Neural cell (in vitro differentiated cells): Measurements from ENCODE around the gene TTLL5. TPM values are rescaled to one million over a fixed set of nuclear protein-coding genes. Genes with fewer than 3 reads are reported as not detected.

ENCODE experiments used
- H2AFZ ChIP-seq: fragments of 200-600, 300-800 bp; sonication (generic), shearing (Covaris generic); 2 replicates; pipeline ENCODE4 v1.6.0; 2014; ENCODE audit warnings: low read depth, mild to moderate bottlenecking, antibody characterized with exemption, low read length, moderate library complexity
- H3F3A ChIP-seq: fragments of 200-600 bp; shearing (Covaris generic); 2 replicates; pipeline ENCODE4 v1.6.1; 2016; ENCODE audit warnings: mild to moderate bottlenecking, moderate library complexity, mixed read lengths, antibody characterized with exemption, low read length; ENCODE audit not compliant: insufficient read depth, poor library complexity, severe bottlenecking
- H3K27ac ChIP-seq: fragments of 200-600, 300-800 bp; sonication (generic), shearing (Covaris generic); 2 replicates; pipeline ENCODE4 v1.5.1; 2014; ENCODE audit warnings: mild to moderate bottlenecking, low read length, moderate library complexity
- H3K27me3 ChIP-seq: fragments of 300-800, 200-600 bp; sonication (generic), shearing (Covaris generic); 2 replicates; pipeline ENCODE4 v1.6.0; 2014; ENCODE audit warnings: mild to moderate bottlenecking, low read depth, low read length, moderate library complexity; ENCODE audit not compliant: insufficient read depth
- H3K36me3 ChIP-seq: fragments of 300-800, 200-600 bp; sonication (generic), shearing (Covaris generic); 2 replicates; pipeline ENCODE4 v1.5.1; 2014; ENCODE audit warnings: mild to moderate bottlenecking, antibody characterized with exemption, low read length, moderate library complexity; ENCODE audit not compliant: insufficient read depth
- H3K4me2 ChIP-seq: fragments of 300-800, 200-600 bp; sonication (generic), shearing (Covaris generic); 2 replicates; pipeline ENCODE4 v1.6.0; 2014; ENCODE audit warnings: mild to moderate bottlenecking, low read length
- H3K4me3 ChIP-seq: fragments of 300-800, 200-600 bp; sonication (generic), shearing (Covaris generic); 2 replicates; pipeline ENCODE4 v1.5.1; 2014; ENCODE audit warnings: mild to moderate bottlenecking, low read length, moderate library complexity
- H3K79me2 ChIP-seq: fragments of 200-600 bp; shearing (Covaris generic); replicated peaks from 2 replicates; pipeline ENCODE4 v1.6.0; 2014; ENCODE audit warnings: mild to moderate bottlenecking, low read length, moderate library complexity; ENCODE audit not compliant: insufficient read depth
- H3K9ac ChIP-seq: fragments of 300-800, 200-600 bp; sonication (generic), shearing (Covaris generic); 2 replicates; pipeline ENCODE4 v1.6.1; 2016; ENCODE audit warnings: mild to moderate bottlenecking, low read length, mixed read lengths
- H3K9me2 ChIP-seq: fragments of 200-600 bp; shearing (Covaris generic); 2 replicates; pipeline ENCODE4 v1.6.1; 2016; ENCODE audit warnings: mild to moderate bottlenecking, low read length, mixed read lengths; ENCODE audit not compliant: insufficient read depth
- H3K9me3 ChIP-seq: fragments of 200-600, 300-800 bp; sonication (generic), shearing (Covaris generic); 2 replicates; pipeline ENCODE4 v1.6.1; 2016; ENCODE audit warnings: mild to moderate bottlenecking, mixed run types, low read length, moderate library complexity, mixed read lengths
- H4K20me1 ChIP-seq: fragments of 200-600 bp; shearing (Covaris generic); 2 replicates; pipeline ENCODE4 v1.6.1; 2016; ENCODE audit warnings: mild to moderate bottlenecking, mixed run types; ENCODE audit not compliant: insufficient read depth
- EP300 ChIP-seq: fragments of 450-650 bp; conservative IDR thresholded peaks from 2 replicates; pipeline ENCODE4 v1.6.1; 2014; ENCODE audit warnings: antibody characterized with exemption, mild to moderate bottlenecking, moderate library complexity; ENCODE audit not compliant: poor library complexity, severe bottlenecking
- EZH2 ChIP-seq: fragments of 200-600, 300-800 bp; shearing (Covaris generic), sonication (generic); IDR thresholded peaks from 2 replicates; pipeline ENCODE4 v1.6.1; 2014; ENCODE audit warnings: antibody characterized with exemption, low read length, borderline replicate concordance, mild to moderate bottlenecking; ENCODE audit not compliant: insufficient read depth, poor library complexity, severe bottlenecking
- MXI1 ChIP-seq: fragments of 450-650 bp; conservative IDR thresholded peaks from 2 replicates; pipeline ENCODE4 v1.6.1; 2014; ENCODE audit warnings: antibody characterized with exemption, mild to moderate bottlenecking; ENCODE audit not compliant: poor library complexity, severe bottlenecking
- POLR2AphosphoS5 ChIP-seq: IDR thresholded peaks from 2 replicates; pipeline ENCODE4 v1.6.1; 2012
- RAD21 ChIP-seq: fragments of 450-650 bp; conservative IDR thresholded peaks from 2 replicates; pipeline ENCODE4 v1.6.1; 2014; ENCODE audit warnings: antibody characterized with exemption, mild to moderate bottlenecking, moderate library complexity
- SMC3 ChIP-seq: fragments of 450-650 bp; conservative IDR thresholded peaks from 2 replicates; pipeline ENCODE4 v1.6.1; 2014; ENCODE audit warnings: antibody characterized with exemption, mild to moderate bottlenecking, moderate library complexity; ENCODE audit not compliant: poor library complexity
- TAF1 ChIP-seq: IDR thresholded peaks from 2 replicates; pipeline ENCODE4 v1.6.1; 2012; ENCODE audit warnings: low read depth
- polyA plus RNA-seq: library from polyadenylated mRNA; depleted of rRNA; stranded (reverse); fragments of >200 nt; gene quantifications from 2 replicates; pipeline ENCODE4 v1.2.3, GENCODE V29; 2014
- TF ChIP-seq, protein P1 (sequence below): fragments of 450-650 bp; IDR thresholded peaks from 2 replicates; pipeline ENCODE4 v1.5.1; 2014; ENCODE audit warnings: antibody characterized with exemption, mild to moderate bottlenecking, moderate library complexity; ENCODE audit not compliant: poor library complexity, severe bottlenecking
- TF ChIP-seq, protein P2 (sequence below): IDR thresholded peaks from 2 replicates; pipeline ENCODE4 v1.6.1; 2012; ENCODE audit warnings: borderline replicate concordance

The TTLL5 gene
- polyA plus RNA-seq, 1 donor from 2014 or later = 8.2 TPM

DNA sequence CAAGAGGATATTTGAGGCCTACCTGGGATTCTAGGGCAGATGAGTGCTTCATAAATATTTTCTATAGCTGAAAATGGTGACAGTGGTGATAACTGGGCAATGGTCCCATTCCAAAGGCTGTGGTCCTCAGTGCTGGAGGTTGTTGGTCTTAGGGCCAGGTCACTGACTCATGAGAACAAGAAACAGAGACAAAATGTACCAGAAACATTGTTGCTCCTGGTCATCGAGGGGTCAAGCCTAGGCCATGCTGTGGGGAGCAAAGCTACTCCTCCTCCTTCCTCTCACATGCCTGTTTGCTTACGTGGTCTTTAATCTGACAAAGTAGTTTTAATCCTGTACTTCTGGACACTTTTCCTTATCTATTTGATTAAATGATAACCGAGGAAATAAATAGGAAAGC is 34.2 kb upstream of the TTLL5 start:
- Histone ChIP-seq H3K27me3 (no peaks in the 10 kb centered on the region), H2AFZ (no peak overlapping the region), H3K36me3 (no peaks in the 10 kb centered on the region), H3K4me3 (no peak overlapping the region), H3K9me2 (no peaks in the 10 kb centered on the region), H3K79me2 (no peaks in the 10 kb centered on the region), H3F3A (no peaks in the 10 kb centered on the region), H4K20me1 (no peaks in the 10 kb centered on the region), H3K9ac (no peak overlapping the region), H3K9me3 (no peaks in the 10 kb centered on the region), H3K27ac (no peak overlapping the region), H3K4me2 (no peak overlapping the region)
- TF ChIP-seq, protein P1, sequence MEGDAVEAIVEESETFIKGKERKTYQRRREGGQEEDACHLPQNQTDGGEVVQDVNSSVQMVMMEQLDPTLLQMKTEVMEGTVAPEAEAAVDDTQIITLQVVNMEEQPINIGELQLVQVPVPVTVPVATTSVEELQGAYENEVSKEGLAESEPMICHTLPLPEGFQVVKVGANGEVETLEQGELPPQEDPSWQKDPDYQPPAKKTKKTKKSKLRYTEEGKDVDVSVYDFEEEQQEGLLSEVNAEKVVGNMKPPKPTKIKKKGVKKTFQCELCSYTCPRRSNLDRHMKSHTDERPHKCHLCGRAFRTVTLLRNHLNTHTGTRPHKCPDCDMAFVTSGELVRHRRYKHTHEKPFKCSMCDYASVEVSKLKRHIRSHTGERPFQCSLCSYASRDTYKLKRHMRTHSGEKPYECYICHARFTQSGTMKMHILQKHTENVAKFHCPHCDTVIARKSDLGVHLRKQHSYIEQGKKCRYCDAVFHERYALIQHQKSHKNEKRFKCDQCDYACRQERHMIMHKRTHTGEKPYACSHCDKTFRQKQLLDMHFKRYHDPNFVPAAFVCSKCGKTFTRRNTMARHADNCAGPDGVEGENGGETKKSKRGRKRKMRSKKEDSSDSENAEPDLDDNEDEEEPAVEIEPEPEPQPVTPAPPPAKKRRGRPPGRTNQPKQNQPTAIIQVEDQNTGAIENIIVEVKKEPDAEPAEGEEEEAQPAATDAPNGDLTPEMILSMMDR = no peak
- TF ChIP-seq POLR2AphosphoS5 = no peak
- TF ChIP-seq SMC3 = no peak
- TF ChIP-seq EP300 = no peak
- TF ChIP-seq, protein P2, sequence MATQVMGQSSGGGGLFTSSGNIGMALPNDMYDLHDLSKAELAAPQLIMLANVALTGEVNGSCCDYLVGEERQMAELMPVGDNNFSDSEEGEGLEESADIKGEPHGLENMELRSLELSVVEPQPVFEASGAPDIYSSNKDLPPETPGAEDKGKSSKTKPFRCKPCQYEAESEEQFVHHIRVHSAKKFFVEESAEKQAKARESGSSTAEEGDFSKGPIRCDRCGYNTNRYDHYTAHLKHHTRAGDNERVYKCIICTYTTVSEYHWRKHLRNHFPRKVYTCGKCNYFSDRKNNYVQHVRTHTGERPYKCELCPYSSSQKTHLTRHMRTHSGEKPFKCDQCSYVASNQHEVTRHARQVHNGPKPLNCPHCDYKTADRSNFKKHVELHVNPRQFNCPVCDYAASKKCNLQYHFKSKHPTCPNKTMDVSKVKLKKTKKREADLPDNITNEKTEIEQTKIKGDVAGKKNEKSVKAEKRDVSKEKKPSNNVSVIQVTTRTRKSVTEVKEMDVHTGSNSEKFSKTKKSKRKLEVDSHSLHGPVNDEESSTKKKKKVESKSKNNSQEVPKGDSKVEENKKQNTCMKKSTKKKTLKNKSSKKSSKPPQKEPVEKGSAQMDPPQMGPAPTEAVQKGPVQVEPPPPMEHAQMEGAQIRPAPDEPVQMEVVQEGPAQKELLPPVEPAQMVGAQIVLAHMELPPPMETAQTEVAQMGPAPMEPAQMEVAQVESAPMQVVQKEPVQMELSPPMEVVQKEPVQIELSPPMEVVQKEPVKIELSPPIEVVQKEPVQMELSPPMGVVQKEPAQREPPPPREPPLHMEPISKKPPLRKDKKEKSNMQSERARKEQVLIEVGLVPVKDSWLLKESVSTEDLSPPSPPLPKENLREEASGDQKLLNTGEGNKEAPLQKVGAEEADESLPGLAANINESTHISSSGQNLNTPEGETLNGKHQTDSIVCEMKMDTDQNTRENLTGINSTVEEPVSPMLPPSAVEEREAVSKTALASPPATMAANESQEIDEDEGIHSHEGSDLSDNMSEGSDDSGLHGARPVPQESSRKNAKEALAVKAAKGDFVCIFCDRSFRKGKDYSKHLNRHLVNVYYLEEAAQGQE = no peak
- TF ChIP-seq MXI1 = no peak
- no peak for TF ChIP-seq RAD21
- TF ChIP-seq TAF1 = no peak
- no peak for TF ChIP-seq EZH2

DNA sequence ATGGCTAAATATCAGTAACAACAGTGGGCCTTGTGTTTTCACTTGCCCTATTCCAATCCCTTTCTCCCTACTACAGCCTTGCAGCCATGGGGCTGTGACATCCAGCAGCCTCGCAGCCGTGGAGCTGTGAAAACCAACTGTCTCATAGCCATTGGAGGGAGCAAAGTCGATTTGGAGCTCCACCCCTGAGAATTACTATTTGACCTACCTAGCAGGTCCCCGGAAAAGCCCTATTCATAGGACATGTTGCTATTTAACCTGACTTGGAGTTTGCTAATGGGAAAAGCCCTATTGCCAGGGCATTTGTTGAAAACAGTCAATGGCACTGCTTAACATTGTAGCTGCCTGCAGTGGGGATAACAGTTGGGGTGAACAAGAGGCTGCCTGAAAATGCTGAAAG is 33.6 kb upstream of the TTLL5 start:
- TF ChIP-seq, protein P1 = no peak
- TF ChIP-seq RAD21 = no peak
- no peak for TF ChIP-seq TAF1
- no peak for TF ChIP-seq MXI1
- TF ChIP-seq EP300 = no peak
- TF ChIP-seq SMC3 = no peak
- TF ChIP-seq POLR2AphosphoS5 = no peak
- no peak for TF ChIP-seq EZH2
- TF ChIP-seq, protein P2 = no peak
- no peaks in the 10 kb centered on the region for H3K27me3 ChIP-seq
- no peaks in the 10 kb centered on the region for H3K79me2 ChIP-seq
- no peaks in the 10 kb centered on the region for H3F3A ChIP-seq
- no peak overlapping the region for H3K4me2 ChIP-seq
- H2AFZ ChIP-seq = no peak overlapping the region
- no peaks in the 10 kb centered on the region for H3K36me3 ChIP-seq
- no peak overlapping the region for H3K27ac ChIP-seq
- no peaks in the 10 kb centered on the region for H3K9me2 ChIP-seq
- H3K9ac ChIP-seq = no peak overlapping the region
- no peaks in the 10 kb centered on the region for H3K9me3 ChIP-seq
- H4K20me1 ChIP-seq = no peaks in the 10 kb centered on the region
- H3K4me3 ChIP-seq = no peak overlapping the region
